HCEC 1CT (cell line): Measurements from ENCODE around the gene ARHGAP12.

Experiments
- DNase-seq: peaks from one replicate; pipeline ENCODE4 v3.0.0-alpha.2; 2017

Gene ARHGAP12

DNA sequence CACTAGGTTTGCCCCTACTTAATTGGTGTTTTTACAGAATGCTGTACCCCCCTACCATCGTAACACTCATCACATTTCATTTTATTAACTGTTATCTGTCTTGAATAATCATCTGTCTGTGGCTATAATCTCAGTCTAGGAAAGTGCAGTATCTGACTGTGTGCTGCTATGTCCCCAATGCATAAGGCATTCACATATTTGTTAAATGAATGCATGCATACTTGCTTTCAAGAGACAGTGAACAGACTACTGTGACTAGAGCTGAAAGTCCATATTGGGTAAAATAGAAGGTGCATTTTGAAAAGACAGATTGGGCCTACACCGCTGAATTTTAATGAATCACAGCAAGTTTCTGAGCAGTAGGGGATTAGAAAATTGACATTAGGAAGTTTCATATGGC is 112.3 kb downstream of the ARHGAP12 start:
- DNase-seq, result peak; percentile 73

DNA sequence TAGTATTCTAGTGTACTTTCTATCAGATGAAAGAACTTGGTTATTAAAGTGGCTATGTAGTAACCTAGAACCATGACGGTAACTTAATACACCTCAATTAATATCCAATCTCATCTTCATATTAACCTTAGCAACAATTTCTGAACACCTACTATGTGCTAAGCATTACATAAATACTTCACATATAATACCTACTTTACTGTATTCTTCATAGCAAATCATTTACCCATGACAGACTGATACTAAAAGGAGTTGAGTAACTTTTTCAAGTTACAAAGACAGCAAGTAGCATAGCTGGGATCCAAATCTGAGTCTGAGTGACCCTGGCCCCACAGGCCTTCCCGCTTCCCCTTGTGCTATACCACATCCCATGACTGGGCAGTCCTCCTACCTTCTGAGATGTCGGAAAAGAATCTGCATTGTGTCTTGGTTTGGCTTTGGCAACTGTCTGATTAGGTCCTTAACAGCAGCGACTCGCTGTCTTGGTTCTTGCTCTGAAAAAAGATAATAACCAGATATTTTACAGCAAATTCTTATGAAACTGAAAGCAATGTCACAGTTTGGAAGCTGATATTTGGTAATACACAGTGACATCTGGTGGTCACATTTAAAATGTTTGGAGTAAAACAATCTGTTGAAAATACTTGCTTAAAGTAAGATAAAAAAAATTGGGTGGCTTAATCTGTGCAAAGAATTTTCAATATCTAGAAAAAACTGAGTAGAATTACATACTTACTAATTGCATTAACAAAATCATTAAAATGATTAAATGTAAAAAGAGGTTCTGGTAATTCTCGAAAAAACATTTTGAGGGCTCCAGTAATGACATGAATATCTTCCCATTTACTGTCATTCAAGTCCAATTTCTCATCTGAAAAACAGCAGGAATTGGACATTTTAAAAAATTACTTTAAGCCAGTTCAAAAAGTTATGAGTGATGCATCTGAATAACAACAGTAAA is 120.1 kb downstream of the ARHGAP12 start:
- DNase-seq, result peak; percentile 50

DNA sequence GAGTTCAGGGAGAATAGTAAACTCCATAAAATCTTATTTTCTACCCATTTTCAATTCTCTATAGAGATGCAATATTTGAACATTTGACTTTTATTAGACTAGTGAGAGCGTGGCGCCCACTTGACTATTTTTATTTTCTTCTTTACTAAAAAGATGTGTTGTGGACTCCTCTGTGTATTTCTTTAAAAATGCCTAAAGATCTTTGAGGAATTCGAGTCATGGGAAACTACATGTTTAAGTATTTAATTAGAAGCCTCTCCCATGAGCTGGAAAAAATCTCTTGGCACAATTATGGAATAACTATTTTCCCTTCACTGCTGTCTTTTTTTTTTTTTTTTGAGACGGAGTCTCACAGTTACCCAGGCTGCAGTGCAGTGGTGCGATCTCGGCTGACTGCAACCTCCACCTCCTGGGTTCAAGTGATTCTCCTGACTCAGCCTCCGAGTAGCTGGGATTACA is 124.2 kb downstream of the ARHGAP12 start:
- no peak for DNase-seq

DNA sequence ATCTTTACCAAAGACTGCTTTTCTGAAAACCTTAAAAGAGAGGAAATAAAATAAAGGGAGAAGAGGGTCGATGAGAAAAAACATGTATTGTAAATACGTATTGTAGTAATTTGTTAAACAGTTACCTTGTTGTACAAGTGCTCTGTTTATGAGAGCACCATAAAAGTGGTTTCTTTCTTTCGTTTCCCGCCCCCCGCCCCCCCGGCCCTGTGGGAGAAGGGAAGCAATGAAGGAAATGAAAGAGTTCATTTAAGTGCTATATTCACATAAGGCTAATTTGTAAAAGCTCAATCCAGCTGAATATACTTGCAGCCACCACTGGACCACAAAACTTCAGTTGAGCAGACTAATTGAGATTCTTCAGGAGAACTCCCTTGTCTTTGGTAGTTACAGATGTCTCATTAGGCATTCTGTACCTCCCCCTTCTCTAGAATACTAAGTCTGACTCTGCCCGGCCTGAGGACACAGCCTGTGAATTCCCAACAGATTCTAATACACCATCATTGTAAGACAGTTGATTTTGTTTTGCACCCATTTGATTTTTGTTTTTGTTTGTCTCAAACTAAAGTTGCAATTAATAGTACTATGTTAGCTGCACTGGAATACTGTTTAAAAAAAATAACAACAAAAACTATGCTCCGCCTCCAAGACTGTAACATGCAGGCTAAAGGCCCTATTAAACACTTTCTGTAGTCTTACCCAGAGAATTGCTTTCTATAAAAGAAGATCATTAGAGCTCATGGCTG is 124.9 kb downstream of the ARHGAP12 start:
- no peak for DNase-seq

DNA sequence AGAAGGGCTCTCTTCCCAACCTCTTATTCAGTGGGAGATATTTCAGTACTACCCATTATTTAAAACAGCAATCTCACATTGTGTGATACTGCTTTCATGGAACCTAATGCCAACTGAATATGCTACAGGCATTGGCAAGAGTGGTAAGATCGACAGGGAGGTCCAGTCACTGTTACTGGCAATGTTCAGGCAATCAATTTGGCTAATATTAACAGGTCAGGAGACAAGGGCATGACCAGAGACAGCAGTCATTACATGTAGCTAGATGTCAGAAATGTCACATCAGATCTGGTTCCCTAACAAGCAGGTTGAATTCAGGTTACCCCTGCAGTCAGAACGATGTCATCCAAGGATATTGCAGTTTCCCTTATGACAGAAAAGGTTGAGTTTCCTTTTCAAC is 129.4 kb downstream of the ARHGAP12 start:
- DNase-seq, result no peak

DNA sequence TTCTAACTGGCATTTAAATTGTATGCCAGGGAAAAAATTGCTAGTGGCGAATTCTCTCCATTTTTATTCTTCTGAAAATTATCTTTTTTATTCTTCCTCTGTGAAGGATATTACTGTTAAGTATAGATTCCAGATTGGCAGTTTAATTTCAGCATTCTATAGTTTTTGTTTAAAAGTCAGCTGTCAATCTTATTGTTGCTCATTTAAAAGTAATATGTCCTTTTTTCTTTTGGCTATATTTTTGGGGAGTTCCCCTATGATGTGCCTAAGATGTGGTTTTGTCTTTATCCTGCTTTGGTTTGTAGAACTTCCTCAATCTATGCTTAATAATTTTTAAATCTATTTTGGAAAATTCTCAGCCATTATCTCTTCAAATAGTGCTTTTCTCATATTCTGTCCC is 135.9 kb downstream of the ARHGAP12 start:
- DNase-seq, result no peak

DNA sequence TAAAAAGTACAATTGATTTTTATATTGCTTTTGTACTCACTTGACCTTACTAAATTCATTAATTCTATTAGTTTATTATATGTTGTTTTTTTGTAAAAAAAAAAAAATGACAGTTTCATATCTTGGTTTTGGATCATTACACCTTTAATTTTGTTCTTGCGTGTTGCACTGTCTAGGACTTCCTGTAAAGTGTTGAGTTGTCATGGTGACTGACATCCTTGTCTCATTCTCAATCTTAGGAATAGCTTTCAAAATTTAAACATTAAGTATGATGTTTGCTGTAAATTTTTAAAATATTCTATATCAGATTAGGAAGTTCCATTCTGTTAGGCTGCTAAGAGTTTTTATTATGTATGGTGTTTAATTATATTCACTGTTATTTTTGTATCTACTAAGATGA is 139.1 kb downstream of the ARHGAP12 start:
- no peak for DNase-seq

DNA sequence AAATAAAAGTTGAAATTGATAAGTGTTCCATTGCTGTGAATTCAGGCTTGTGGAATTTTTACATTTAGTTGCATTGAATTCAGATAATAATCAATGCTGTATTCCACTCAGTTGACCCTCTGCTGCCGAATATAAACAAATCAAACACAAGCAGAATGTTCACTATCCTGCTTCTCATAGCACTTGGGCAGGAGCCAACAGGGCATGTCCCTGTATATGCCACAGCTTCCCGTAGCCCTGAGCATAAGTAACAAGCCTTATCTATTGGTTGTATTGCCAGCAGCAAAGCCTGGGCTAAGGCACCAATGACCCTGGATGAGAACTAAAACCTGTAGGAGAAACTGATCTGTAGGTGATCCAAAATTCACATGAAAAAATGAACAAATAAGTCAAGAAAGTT is 145.9 kb downstream of the ARHGAP12 start:
- DNase-seq, result no peak

DNA sequence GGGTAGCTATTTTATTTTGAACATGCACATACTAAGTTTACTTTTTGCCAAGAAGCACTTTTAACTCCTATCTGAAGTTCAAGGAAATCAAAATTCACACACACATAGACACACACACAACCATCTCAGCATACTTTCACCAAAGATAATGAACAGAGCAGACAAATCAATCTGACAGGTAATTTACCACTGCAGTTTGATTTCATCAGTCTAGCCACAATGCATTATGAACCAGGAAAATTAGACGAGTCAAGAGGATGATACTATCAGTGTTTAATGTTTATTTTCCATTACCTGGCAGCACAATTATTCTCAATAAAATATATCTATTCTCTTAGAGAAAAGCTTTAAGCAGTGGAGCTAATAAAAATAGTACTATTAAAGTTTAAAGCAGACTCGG is 147.9 kb downstream of the ARHGAP12 start:
- DNase-seq, result no peak

DNA sequence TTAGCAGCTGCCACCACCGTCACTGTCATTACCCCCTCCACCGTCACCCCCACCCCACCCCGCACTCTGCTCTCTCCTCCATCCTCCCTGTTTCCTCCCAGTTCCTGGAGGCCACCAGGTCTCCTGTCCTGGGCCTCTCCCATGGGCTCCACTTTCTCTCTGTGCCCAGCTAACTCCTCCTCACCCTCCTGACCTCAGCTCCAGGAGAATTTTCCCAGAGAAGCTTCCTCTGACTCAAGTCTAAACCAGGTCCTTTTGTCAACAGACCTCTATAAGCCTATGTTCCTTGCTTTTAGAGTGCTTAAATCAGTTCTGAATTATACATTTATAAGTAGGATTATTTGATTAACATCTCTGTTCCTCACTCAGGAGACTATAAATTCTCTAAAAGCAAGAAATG is 150.0 kb downstream of the ARHGAP12 start:
- no peak for DNase-seq

DNA sequence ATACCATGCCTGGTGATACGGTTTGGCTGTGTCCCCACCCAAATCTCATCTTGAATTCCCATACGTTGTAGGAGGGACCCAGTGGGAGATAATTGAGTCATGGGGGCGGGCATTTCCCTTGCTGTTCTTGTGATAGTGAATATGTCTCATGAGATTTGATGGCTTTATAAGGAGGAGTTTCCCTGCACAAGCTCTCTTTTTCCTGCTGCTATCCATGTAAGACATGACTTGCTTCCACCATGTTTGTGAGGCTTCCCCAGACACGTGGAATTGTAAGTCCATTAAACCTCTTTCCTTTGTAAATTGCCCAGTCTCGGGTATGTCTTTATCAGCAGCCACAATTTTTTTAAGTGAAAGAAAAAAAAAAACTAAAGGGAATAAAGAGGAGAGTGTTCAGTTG is 152.5 kb downstream of the ARHGAP12 start:
- DNase-seq, result no peak

DNA sequence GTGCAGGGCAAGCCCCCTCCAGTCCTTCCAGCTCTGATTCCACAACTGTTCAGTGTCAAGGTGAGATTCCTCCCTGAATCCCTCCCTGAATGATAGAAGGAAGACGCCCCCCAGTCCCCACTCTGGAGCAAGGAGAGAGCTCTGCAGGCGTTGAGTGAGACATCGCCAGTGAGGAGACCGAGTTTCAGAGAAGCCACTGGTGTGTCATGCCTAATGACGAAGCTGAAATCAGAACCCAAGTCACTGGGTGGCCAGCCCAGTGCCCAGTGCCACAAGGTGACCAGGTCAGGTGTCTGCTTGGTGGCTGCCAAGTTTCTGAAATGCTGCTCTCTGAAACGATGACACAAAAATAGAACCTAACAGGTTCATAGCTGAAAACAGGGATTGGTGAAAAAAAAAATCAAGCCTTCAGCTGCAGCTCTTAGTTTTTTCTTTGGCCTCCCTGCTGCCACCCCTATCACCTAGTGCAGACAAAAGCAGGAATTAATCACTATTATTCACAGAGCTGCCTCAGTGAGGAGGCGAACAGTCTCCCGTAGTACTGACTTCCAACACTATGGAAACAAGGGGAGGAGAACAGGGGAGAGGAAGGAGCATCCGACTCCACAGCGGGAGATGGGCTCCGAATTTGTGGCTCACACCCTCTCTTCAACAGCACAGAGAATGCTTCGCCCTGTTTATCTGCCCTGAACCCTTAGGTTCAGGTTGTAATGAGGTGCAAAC is 153.5 kb downstream of the ARHGAP12 start:
- no peak for DNase-seq

DNA sequence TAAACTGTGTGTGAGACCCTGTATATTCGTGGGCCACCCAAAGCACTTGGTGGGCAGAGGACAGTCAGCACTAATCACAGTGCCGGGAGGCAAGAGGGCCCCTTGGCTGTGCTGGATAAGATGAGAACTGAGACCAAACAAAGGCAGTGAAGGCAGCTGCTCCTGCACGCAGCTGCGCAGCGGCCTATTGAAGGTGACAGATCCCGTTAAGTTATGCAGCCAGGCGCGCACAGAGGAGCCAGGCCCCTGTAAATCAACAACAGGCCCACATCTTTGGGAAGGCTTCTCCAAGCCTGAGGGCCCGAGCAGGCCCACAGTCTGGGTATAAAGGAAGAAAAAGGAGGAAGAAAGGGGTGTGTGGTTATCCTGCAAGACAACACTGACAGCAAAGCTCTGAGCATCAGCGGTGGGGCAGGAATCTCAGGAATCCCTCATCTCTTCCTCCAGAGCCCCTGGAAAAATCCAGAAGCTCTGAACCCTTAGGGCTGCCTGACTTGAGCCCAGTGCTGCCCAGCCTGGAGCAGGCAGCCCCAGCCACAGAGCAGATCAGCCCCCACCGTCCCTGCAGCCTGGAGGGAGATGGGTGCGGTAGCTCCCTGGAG is 154.2 kb downstream of the ARHGAP12 start:
- DNase-seq, result no peak

DNA sequence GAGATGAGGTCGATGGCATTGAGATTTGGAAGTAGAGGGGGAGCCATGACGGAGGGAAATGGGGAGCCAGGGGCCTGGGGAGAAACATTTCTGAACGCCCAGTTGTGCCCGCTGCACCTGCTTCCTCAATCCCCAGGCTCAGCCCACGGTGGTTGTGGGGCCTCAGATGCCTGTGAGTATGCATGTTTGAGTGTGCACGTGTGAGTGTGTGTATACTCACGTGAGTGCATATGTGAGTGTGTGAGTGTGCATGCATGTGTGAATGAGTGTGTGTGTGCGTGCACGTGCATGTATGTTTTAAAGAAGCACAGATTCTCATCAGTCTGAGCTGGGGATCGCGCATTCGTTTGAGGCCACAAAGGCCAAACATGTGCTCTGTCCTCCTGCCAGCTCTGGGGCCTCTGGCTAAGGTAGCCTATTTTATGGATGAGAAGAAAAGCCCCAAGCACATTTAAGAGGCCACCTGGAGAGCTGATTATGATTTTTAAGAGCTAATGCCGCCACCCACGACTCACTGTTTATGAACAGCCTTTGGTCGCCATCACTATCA is 154.8 kb downstream of the ARHGAP12 start:
- no peak for DNase-seq

DNA sequence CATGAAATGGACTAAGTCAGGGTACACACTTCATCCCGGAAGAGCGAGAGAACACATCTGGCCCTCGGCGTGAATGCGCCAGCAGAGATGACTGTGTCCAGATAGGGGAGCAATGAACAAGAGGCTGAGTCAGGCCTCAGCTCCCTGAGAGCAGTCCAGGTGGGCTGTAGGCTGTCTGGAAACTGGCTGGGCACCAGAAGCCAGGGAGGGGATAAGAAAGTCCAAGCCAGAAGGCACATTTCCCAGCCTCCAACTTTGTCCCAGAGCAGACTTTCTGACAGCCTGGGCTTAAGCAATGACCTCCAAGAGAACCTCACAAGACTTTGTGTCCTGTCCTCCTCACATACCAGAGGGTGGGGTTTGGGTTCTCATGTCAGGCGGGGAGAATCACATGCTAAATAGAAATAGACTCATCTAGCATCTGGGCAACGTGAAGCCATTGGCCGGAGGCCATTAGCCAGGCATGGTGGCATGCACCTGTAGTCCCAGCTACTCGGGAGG is 157.2 kb downstream of the ARHGAP12 start:
- DNase-seq, result no peak

DNA sequence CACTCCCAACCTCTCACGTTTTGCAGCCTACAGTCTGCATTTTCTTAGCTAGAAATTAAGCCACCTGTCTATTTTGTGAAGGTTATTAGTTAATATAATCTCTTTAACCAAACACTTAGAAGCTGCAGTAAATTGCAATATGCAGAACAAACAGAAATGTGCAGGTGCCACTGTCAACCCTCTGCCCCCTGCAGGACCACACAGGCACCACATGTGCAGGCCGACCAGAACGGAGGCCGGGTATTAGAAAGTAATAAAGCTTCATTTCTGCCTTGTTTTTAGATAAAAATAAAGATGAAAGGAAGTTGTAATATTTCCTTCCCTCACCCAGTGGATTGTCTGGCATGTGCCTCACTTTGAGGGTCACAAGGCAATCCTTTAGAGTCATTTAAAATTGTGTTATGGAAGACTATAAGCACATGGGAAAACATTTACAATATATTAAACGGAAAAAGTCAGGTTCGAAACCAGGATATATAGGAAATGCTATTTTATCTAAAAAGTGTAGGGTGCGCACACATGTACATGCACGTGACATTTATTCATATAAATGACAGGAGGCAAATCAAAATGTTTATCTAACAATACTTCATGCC is 158.2 kb downstream of the ARHGAP12 start:
- DNase-seq, result peak; percentile 35

DNA sequence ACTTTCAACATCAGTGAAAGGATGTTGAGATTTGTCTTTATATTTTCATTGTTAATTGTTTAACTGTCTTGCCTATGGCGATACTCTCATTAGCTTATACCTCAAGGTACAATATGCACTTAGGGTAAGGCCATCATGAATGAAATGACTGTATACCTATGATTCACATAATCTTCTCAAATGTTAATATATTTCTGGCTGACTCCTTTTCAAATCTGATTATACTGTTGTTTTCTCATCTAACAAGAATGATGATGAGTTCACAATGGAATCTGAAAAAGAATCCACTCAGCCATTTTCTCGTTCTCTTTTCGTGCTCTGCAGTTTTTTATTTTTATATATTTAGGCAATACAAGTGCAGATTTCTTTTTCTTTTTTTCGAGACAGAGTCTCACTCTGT is 159.1 kb downstream of the ARHGAP12 start:
- peak; percentile 83 for DNase-seq

DNA sequence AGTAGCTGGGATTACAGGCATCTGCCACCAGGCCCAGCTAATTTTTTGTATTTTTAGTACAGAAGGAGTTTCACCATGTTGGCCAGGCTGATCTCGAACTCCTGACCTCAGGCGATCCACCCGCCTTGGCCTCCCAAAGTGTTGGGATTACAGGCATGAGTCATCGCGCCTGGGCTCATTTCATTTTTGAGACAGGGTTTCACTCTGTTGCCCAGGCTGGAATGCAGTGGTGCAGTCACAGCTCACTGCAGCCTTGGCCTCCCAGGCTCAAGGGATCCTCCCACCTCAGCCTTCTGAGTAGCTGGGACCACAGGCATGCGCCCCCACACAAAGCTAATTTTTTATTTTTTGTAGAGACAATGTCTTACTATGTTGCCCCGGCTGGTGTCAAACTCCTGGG is 159.7 kb downstream of the ARHGAP12 start:
- peak; percentile 52 for DNase-seq

DNA sequence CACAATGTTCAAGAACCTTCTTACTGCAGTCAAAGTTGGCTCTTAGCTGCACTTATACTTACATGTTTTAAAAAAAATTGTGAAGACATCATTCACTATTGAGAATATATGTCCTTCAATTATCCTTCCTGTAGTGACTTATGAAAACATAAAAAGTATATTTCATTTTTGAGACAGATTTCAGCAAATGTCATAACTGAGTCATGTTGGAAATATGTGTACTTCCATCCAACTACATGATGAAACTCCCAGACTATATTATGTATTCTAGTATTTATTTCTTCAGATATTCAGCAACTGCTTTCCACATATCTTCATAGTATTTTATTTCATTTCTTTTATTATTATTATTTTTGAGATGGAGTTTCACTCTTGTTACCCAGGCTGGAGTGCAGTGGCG is 160.2 kb downstream of the ARHGAP12 start:
- peak; percentile 80 for DNase-seq

DNA sequence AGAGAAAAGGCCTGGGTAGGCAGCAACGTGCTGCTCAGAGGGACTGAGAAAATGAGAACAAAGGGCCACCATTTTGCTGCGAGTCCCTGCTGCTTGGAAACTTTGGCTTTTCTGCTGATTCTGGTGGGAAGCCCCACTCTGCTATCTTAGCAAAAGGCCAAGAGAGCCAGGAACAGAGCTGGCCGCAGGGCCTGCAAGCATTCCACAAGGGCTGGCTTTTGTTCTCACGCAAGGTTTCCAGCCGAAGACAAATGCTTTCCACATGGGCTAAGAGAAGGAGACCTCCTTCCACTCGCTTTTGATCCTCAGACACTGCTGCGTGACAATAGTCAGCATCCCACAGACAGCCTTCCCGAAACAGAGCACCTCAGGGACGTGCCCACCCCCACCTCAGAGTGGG is 163.1 kb downstream of the ARHGAP12 start:
- DNase-seq, result no peak

DNA sequence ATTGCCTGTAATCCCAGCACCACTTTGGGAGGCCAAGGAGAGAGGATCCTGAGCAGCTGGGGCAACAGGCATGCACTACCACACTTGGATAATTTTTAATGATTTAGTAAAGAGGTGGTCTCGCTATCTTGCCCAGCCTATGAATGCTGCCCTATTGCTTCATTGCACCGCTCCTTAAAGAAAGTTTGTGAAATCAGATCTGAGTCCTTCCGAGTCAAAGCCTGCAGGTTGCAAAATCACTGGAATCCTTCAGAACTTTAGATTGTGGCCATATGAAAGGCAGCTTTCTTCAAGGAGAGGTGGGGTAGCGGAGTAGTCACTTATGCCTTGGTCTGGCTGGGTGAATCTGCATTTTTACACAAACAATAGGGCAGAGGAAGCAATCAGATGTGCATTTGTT is 166.3 kb downstream of the ARHGAP12 start:
- DNase-seq, result no peak

DNA sequence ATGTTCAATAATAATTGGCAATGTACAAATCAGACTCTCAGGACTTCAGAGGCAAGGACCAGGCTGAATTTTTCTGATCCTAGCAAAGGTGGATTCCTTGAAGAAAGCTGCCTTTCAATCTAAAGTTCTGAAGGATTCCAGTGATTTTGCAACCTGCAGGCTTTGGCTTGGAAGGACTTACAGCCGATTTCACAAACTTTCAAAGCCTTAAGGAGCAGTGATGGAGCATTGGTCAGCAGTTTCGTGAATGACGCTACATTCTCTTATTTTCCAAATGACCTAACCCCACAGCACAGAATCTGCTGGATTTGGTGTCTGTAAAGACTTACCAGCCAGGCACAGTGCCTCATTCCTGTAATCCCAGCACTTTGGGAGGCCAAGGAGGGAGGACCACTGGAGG is 167.5 kb downstream of the ARHGAP12 start:
- DNase-seq, result no peak
